ENCODE data around the gene DOK6.

The DOK6 gene

GRCh38 chr18:69718912-69719547 lies 318.3 kb downstream of the DOK6 start:
- Mint-ChIP-seq H3K27ac (ENCODE audit: low read depth) (no peak overlapping the region), H3K27me3 (no peaks in the 10 kb centered on the region), H3K4me1 (no peaks in the 10 kb centered on the region), H3K36me3 (ENCODE audit: insufficient read depth) (no peaks in the 10 kb centered on the region), H3K4me3 (no peak overlapping the region), H3K9me3 (peaks cover 12% of the 10 kb centered on the region)
- ATAC-seq (replicated peaks; ENCODE audit: extremely low read depth, poor library complexity, severe bottlenecking) (no peak), DNase-seq (ENCODE audit: low spot score in 2 of 2) (no peak)

GRCh38 chr18:69720422-69720821 lies 319.7 kb downstream of the DOK6 start:
- Mint-ChIP-seq H3K27ac (ENCODE audit: low read depth) (no peak overlapping the region), H3K9me3 (peaks cover 12% of the 10 kb centered on the region), H3K4me3 (no peak overlapping the region), H3K4me1 (no peaks in the 10 kb centered on the region), H3K27me3 (no peaks in the 10 kb centered on the region), H3K36me3 (ENCODE audit: insufficient read depth) (peaks cover 2% of the 10 kb centered on the region)
- no peak for ATAC-seq (replicated peaks; ENCODE audit: extremely low read depth, poor library complexity, severe bottlenecking)
- no peak for DNase-seq (ENCODE audit: low spot score in 2 of 2)

GRCh38 chr18:69723434-69723833 lies 322.7 kb downstream of the DOK6 start:
- Mint-ChIP-seq H3K4me3 (no peak overlapping the region), H3K27me3 (no peaks in the 10 kb centered on the region), H3K4me1 (no peaks in the 10 kb centered on the region), H3K9me3 (peaks cover 6% of the 10 kb centered on the region), H3K36me3 (ENCODE audit: insufficient read depth) (peaks cover 2% of the 10 kb centered on the region), H3K27ac (ENCODE audit: low read depth) (no peak overlapping the region)
- ATAC-seq (replicated peaks; ENCODE audit: extremely low read depth, poor library complexity, severe bottlenecking) (peak; percentile 40), DNase-seq (ENCODE audit: low spot score in 2 of 2) (no peak)

GRCh38 chr18:69725009-69725408 lies 324.3 kb downstream of the DOK6 start:
- no peak overlapping the region for H3K4me3 Mint-ChIP-seq
- H3K27me3 Mint-ChIP-seq, result no peaks in the 10 kb centered on the region
- H3K9me3 Mint-ChIP-seq, result no peaks in the 10 kb centered on the region
- ATAC-seq (replicated peaks; ENCODE audit: extremely low read depth, poor library complexity, severe bottlenecking), result no peak
- no peak overlapping the region for H3K27ac Mint-ChIP-seq (ENCODE audit: low read depth)
- no peak for DNase-seq (ENCODE audit: low spot score in 2 of 2)
- H3K4me1 Mint-ChIP-seq, result no peaks in the 10 kb centered on the region
- peaks cover 2% of the 10 kb centered on the region for H3K36me3 Mint-ChIP-seq (ENCODE audit: insufficient read depth)

- ATAC-seq (replicated peaks; ENCODE audit: extremely low read depth, poor library complexity, severe bottlenecking) (no peak), DNase-seq (ENCODE audit: low spot score in 2 of 2) (no peak)
- H3K4me3 Mint-ChIP-seq, result no peak overlapping the region
- no peaks in the 10 kb centered on the region for H3K9me3 Mint-ChIP-seq
- peaks cover 2% of the 10 kb centered on the region for H3K36me3 Mint-ChIP-seq (ENCODE audit: insufficient read depth)
- H3K4me1 Mint-ChIP-seq, result no peaks in the 10 kb centered on the region
- H3K27ac Mint-ChIP-seq (ENCODE audit: low read depth), result no peak overlapping the region
- H3K27me3 Mint-ChIP-seq, result no peaks in the 10 kb centered on the region
Observed at GRCh38 chr18:69725855-69726508, 325.3 kb downstream of the DOK6 start.

GRCh38 chr18:69727912-69728572 lies 327.4 kb downstream of the DOK6 start:
- Mint-ChIP-seq H3K9me3 (no peaks in the 10 kb centered on the region), H3K27me3 (no peaks in the 10 kb centered on the region), H3K36me3 (ENCODE audit: insufficient read depth) (peaks cover 3% of the 10 kb centered on the region), H3K4me1 (no peaks in the 10 kb centered on the region), H3K4me3 (no peak overlapping the region), H3K27ac (ENCODE audit: low read depth) (no peak overlapping the region)
- DNase-seq (ENCODE audit: low spot score in 2 of 2), result no peak
- ATAC-seq (replicated peaks; ENCODE audit: extremely low read depth, poor library complexity, severe bottlenecking), result no peak

DNA sequence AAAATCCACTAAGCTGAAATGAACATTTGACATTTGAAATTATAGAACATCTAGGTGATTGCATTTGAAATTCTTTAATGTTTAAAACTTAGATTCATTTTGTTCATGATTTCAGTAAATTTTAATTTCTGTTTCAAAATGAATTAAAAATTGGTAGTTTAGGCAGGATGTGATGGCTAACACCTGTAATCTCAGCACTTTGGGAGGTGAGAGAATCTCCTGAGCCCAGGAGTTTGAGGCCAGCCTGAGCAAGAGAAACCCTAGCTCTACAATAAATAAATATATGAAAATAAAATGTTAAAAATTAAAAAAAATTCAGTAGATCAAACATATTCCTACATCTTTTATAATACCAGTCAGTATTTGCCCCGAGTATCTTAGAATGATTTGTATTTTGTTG lies 330.0 kb downstream of the DOK6 start:
- Mint-ChIP-seq H3K4me1 (no peaks in the 10 kb centered on the region), H3K27me3 (no peaks in the 10 kb centered on the region), H3K4me3 (no peak overlapping the region), H3K27ac (ENCODE audit: low read depth) (no peak overlapping the region), H3K36me3 (ENCODE audit: insufficient read depth) (peaks cover 1% of the 10 kb centered on the region), H3K9me3 (no peaks in the 10 kb centered on the region)
- ATAC-seq (replicated peaks; ENCODE audit: extremely low read depth, poor library complexity, severe bottlenecking) (no peak), DNase-seq (ENCODE audit: low spot score in 2 of 2) (no peak)

- peaks cover 1% of the 10 kb centered on the region for H3K36me3 Mint-ChIP-seq (ENCODE audit: insufficient read depth)
- no peak overlapping the region for H3K27ac Mint-ChIP-seq (ENCODE audit: low read depth)
- DNase-seq (ENCODE audit: low spot score in 2 of 2) (no peak), ATAC-seq (replicated peaks; ENCODE audit: extremely low read depth, poor library complexity, severe bottlenecking) (no peak)
- H3K27me3 Mint-ChIP-seq, result peaks cover 9% of the 10 kb centered on the region
- no peak overlapping the region for H3K4me3 Mint-ChIP-seq
- H3K4me1 Mint-ChIP-seq, result no peaks in the 10 kb centered on the region
- no peaks in the 10 kb centered on the region for H3K9me3 Mint-ChIP-seq
Observed at GRCh38 chr18:69734536-69734935, 333.8 kb downstream of the DOK6 start.

DNA sequence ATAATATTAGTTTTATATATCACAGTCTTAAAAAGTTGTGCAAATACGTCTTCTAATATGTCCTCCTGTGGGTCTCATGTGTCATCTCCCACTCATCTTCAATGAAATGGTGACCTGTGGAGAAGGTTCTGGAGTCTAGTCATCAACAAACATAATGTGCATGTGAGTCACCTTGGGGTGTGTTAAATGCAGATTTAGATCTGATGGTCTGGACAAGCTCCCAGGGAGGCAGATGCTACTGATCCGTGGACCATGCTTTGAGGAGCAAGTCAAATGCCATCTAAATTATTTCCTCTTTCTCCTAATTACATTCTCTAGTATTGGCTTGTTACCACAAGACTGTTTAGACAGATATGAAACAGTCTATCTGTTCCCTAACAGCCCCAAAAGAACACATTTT lies 336.0 kb downstream of the DOK6 start:
- DNase-seq (ENCODE audit: low spot score in 2 of 2) (no peak), ATAC-seq (replicated peaks; ENCODE audit: extremely low read depth, poor library complexity, severe bottlenecking) (no peak)
- Mint-ChIP-seq H3K27ac (ENCODE audit: low read depth) (no peak overlapping the region), H3K4me1 (no peaks in the 10 kb centered on the region), H3K27me3 (peaks cover 9% of the 10 kb centered on the region), H3K36me3 (ENCODE audit: insufficient read depth) (peaks cover 1% of the 10 kb centered on the region), H3K4me3 (no peak overlapping the region), H3K9me3 (no peaks in the 10 kb centered on the region)

DNA sequence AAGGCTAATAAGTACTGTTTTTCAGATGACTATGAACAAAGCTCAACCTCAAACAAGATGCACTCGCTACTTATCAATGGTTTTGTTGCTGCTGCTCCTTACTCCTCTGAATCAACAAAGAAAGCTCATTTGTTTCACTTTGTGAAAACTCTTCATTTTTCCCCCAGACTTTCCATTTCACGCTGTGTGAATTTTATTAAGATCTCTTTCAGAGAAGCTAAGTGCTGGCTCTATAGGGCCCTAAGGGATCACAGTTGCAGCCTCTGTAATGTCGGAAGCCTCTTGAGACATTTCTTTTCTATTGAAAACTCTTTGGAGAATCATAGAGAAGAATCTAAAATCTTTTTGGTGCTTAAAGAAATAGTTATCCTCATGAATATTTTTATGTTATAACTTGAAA lies 337.2 kb downstream of the DOK6 start:
- H3K27ac Mint-ChIP-seq (ENCODE audit: low read depth), result no peak overlapping the region
- H3K27me3 Mint-ChIP-seq, result peaks cover 9% of the 10 kb centered on the region
- no peak for DNase-seq (ENCODE audit: low spot score in 2 of 2)
- H3K4me3 Mint-ChIP-seq, result no peak overlapping the region
- no peak for ATAC-seq (replicated peaks; ENCODE audit: extremely low read depth, poor library complexity, severe bottlenecking)
- H3K4me1 Mint-ChIP-seq, result no peaks in the 10 kb centered on the region
- no peaks in the 10 kb centered on the region for H3K36me3 Mint-ChIP-seq (ENCODE audit: insufficient read depth)
- H3K9me3 Mint-ChIP-seq, result no peaks in the 10 kb centered on the region

GRCh38 chr18:69747388-69747787 lies 346.7 kb downstream of the DOK6 start:
- no peaks in the 10 kb centered on the region for H3K4me1 Mint-ChIP-seq
- no peaks in the 10 kb centered on the region for H3K27me3 Mint-ChIP-seq
- no peaks in the 10 kb centered on the region for H3K9me3 Mint-ChIP-seq
- no peak for DNase-seq (ENCODE audit: low spot score in 2 of 2)
- H3K36me3 Mint-ChIP-seq (ENCODE audit: insufficient read depth), result peaks cover 4% of the 10 kb centered on the region
- H3K4me3 Mint-ChIP-seq, result no peak overlapping the region
- H3K27ac Mint-ChIP-seq (ENCODE audit: low read depth), result no peak overlapping the region
- no peak for ATAC-seq (replicated peaks; ENCODE audit: extremely low read depth, poor library complexity, severe bottlenecking)

GRCh38 chr18:69752737-69753380 lies 352.2 kb downstream of the DOK6 start:
- DNase-seq (ENCODE audit: low spot score in 2 of 2) (no peak), ATAC-seq (replicated peaks; ENCODE audit: extremely low read depth, poor library complexity, severe bottlenecking) (no peak)
- Mint-ChIP-seq H3K4me1 (peaks cover 17% of the 10 kb centered on the region), H3K4me3 (no peak overlapping the region), H3K36me3 (ENCODE audit: insufficient read depth) (peaks cover 3% of the 10 kb centered on the region), H3K27me3 (no peaks in the 10 kb centered on the region), H3K9me3 (no peaks in the 10 kb centered on the region), H3K27ac (ENCODE audit: low read depth) (no peak overlapping the region)

DNA sequence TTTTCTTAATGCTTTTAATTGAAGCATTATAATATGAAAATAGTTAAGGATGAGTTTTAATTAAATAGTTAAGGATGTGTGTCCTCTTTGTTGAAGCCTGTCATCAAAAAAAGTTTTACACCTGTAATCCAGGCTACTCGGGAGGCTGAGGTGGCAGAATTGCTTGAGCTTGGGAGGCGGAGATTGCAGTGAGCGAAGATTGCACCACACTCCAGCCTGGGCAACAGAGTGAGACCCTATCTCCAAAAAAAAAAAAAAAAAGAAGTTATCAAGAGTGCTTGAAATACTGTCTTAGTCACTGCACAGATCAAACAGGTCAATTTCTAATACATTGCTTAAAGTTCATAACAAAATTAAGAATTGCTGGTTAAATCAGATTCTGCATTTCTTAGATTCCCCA lies 353.4 kb downstream of the DOK6 start:
- Mint-ChIP-seq H3K27ac (ENCODE audit: low read depth) (no peak overlapping the region), H3K27me3 (no peaks in the 10 kb centered on the region), H3K9me3 (no peaks in the 10 kb centered on the region), H3K36me3 (ENCODE audit: insufficient read depth) (peaks cover 1% of the 10 kb centered on the region), H3K4me3 (no peak overlapping the region), H3K4me1 (peaks cover 17% of the 10 kb centered on the region)
- DNase-seq (ENCODE audit: low spot score in 2 of 2) (no peak), ATAC-seq (replicated peaks; ENCODE audit: extremely low read depth, poor library complexity, severe bottlenecking) (no peak)
